ENCODE results near the gene E2F4.

Gene E2F4

DNA sequence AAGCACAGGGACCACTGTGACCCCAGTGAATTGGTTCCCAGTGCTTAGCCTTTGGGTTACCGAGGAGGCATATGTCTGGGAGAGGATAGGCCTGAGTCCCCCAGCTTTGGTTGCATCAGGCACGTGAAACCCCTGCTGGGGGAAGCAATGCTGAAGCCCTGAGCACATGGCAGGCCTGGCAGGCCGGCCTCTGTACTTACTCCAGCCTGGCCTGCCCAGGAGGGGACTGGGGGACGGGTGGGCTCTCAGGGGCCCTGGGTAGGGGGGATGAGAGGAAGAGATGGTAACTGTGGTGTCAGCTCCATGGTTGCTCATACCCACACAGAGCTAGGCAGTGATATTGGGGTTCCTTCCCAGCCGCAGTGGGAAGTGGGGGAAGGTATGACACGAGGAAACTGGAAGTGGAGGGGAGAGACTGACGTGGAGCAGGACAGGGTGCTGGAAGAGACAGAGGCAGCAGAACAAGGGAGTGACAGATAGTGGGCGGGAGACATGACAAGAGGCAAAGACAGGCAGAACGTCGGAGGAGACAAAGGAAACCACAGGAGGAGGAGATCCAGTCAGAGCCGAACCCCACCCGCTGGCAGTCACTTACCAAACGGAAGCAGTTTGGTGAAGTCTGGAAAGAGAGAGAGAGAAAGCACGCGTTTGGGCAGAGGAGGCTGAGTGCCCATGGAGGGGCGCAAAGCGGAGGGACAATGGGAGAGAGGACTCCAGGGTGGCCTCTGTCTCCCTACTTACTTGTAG, 44.0 kb downstream of the E2F4 start:
- no peak for DNase-seq

DNA sequence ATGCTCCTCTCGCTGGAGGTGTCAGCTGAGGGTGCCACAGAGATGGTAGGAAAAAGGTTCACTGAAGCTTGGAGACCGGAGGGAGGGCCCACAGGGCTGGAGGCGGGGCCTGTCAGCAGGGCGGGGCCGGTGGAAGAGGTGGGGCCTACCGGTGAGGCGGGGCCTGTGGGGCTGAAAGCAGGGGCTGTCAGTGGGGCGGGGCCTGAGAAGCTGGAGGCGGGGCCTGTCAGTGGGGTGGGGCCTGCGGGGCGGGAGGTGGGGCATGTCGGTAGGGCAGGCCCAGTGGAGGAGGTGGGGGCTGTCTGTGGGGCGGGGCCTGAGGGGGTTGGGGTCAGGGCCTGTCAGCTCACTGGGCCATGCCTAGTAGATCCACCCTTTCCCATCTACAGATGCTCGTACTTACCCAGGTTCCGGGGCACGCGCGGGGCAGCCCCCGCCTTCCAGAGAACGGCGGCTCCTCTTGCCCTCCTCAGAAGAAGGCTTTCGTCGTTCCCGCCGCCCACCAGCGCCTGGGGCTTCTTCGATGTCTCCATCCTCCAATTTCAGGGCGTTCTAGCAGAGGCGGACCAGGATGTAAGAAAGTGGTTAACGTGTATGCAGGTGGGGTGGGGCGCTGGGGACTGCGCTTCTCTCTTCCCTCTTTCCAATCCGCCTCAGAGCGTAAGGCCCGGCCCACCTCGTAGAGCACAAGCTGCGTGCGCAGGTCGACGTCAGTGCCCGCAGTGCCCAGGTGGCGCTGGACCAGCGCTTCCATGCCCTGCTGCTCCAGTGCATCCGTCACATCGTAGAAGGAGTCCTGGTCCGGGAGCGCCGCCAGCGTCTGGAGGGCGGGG, 44.8 kb downstream of the E2F4 start:
- DNase-seq, result no peak

DNA sequence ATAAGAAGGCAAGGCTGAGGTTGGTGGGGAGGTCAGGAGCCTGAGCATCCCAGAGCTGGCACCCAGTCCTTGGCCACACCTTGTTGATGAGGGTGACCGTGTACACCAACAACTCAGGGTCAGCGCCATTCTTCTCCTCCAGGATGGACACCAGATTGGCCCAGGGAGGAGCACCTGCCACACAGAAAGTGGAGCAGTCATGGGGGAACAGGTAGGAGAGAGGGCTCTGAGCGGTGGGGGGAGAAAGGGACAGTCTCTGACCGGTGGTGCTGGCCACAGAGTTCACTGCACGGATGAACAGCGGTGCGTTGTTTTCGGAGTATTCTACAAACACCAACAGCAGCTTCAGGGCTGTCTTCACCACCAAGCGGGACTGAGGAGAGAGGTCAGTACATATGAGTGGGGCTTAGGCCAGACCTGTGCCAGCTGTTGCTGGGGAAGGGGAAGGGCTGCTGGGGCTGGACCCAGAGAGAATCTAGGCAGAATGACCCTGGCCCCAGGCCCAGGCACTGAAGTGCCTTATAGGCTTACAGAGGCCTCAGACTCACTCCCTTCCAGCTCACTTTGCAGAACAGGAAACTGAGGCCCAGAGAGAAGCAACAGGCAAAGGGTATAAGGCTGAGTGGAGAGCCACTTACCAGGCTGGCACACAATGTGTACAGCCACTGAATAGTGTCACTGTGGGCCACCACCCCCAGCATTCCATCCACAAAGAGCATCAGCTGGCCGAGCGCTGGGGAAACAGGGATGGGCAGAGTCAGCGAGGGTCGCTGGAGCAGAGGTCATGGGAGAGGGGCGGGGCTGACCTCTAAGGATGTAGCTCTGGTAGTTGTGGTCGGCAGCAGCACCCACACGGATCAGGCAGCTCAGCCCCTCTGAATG, 45.7 kb downstream of the E2F4 start:
- no peak for DNase-seq

- no peak for DNase-seq
Observed at GRCh38 chr16:67238278-67238575, 46.3 kb downstream of the E2F4 start.

GRCh38 chr16:67238806-67239470, 47.0 kb downstream of the E2F4 start:
- DNase-seq, result no peak

DNA sequence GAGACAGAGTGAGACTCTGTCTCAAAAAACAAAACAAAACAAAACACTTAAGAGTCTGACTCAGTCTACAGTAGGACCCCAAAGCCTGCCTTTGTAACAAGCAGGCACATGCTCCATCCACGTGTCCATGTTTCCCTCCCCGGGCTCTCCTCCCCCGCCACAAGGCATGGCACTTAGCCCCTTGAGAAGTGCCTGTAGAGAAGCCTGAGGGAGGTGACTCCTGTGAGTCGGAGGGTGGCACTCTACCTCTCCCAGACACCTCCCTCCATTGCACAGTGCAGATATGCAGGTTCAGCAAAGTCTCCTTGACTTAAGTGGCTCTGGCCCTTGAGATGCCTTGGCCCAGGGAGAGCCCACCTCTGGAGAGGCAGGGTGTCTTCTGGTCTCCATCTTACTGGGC, 48.6 kb downstream of the E2F4 start:
- no peak for DNase-seq

GRCh38 chr16:67241008-67241900, 49.3 kb downstream of the E2F4 start:
- peak in 4 of 14 donors; percentile 13 to 55 (median 20) for DNase-seq

- DNase-seq, result no peak
Observed at GRCh38 chr16:67242138-67242730, 50.3 kb downstream of the E2F4 start.

DNA sequence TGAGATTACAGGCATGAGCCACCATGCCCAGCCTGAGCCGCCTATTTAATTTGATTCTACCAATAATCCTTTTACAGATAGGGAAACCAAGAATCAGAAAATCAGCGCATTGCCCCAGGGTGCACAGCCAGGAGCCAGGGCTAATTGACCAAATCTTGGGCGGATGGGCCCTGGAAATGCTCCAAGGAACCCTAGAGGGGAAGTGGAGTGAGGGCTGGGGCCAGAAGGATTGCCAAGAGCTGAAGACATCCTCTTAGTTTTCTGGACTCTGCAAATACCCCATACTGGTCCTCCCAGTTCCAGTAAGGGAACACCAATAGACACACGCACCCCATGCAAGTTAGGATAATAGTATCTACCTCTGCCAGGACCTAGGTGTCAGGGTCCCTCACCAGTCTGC, 51.5 kb downstream of the E2F4 start:
- DNase-seq, result peak in 1 of 14 donors; percentile 28

- peak in 10 of 14 donors; percentile 20 to 72 (median 44) for DNase-seq
Observed at GRCh38 chr16:67244387-67245185, 52.6 kb downstream of the E2F4 start.

GRCh38 chr16:67245186-67245585, 53.2 kb downstream of the E2F4 start:
- no peak for DNase-seq

GRCh38 chr16:67245674-67246080, 53.7 kb downstream of the E2F4 start:
- DNase-seq, result no peak

GRCh38 chr16:67246081-67246755, 54.3 kb downstream of the E2F4 start:
- DNase-seq, result peak in 11 of 14 donors; percentile 28 to 80 (median 71)

DNA sequence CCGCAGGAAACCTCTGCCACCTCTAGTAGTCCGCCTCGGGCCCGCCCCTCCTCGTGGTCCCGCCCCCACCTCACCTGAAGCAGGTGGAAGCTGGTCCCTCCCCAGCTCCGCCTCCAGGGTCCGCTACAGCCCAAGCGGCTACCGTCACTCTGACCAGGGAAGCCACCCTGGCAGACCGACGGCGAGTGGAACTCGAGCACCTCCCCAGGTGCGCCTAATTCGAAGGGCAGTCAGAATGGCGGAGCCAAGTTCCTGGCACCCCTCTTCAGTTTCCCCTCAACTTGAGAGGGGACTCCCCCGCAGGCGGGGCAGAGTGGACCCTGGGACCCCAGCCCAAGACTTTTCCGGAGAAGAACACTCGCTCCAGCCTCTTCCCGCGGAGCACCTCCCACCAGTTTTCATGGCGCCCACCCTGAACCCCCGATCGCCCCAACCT, 54.8 kb downstream of the E2F4 start:
- peak in 4 of 14 donors; percentile 46 to 64 (median 55) for DNase-seq

GRCh38 chr16:67247192-67248072, 55.5 kb downstream of the E2F4 start, which contains the start of gene FHOD1:
FHOD1 (minus strand) TSS chr16:67247481; CDS start chr16:67247410, 71 bp downstream.
- DNase-seq, result peak; percentile 51 to 94 (median 84)

GRCh38 chr16:67248073-67248400, 56.1 kb downstream of the E2F4 start:
- no peak for DNase-seq
